Parathyroid adenoma (tissue), 2 donors: Measurements from ENCODE around the gene GLB1L2.

Source experiments
- H2AFZ ChIP-seq: fragments of 300-600 bp; sonication (generic); one replicate; pipeline ENCODE4 v1.7.0; 2017; ENCODE audit warnings: antibody characterized with exemption, mild to moderate bottlenecking
- H3K27ac ChIP-seq: fragments of 300-600 bp; sonication (generic); one replicate; pipeline ENCODE4 v1.7.0; 2017
- H3K27me3 ChIP-seq: fragments of 300-600 bp; sonication (generic); one replicate; pipeline ENCODE4 v1.7.0; 2017; ENCODE audit warnings: low read length; ENCODE audit not compliant: control insufficient read depth, insufficient read depth
- H3K36me3 ChIP-seq: fragments of 300-600 bp; sonication (generic); one replicate; pipeline ENCODE4 v1.7.0; 2017; ENCODE audit warnings: low read length; ENCODE audit not compliant: control insufficient read depth, insufficient read depth
- H3K4me1 ChIP-seq: fragments of 300-600 bp; sonication (generic); one replicate; pipeline ENCODE4 v1.7.0; 2017; ENCODE audit warnings: control low read depth
- H3K4me2 ChIP-seq: fragments of 300-600 bp; sonication (generic); one replicate; pipeline ENCODE4 v1.7.0; 2017; ENCODE audit warnings: low read length
- H3K4me3 ChIP-seq: fragments of 300-600 bp; sonication (generic); one replicate; pipeline ENCODE4 v1.7.0; 2017; ENCODE audit warnings: low read depth, low read length
- H3K79me2 ChIP-seq: fragments of 300-600 bp; sonication (generic); one replicate; pipeline ENCODE4 v1.7.0; 2017; ENCODE audit warnings: control low read depth
- H3K9ac ChIP-seq: fragments of 300-600 bp; sonication (generic); one replicate; pipeline ENCODE4 v1.7.0; 2017; ENCODE audit warnings: mild to moderate bottlenecking
- H3K9me3 ChIP-seq: fragments of 300-600 bp; sonication (generic); one replicate; pipeline ENCODE4 v1.7.0; 2017; ENCODE audit warnings: low read length; ENCODE audit not compliant: control insufficient read depth
- TF ChIP-seq, protein P1 (sequence below): fragments of 300-600 bp; sonication (generic); IDR thresholded peaks from one replicate; pipeline ENCODE4 v1.7.0; 2017; ENCODE audit warnings: antibody characterized with exemption, mild to moderate bottlenecking
- donor health status: primary hyperparathyroidism.

GLB1L2 gene

DNA sequence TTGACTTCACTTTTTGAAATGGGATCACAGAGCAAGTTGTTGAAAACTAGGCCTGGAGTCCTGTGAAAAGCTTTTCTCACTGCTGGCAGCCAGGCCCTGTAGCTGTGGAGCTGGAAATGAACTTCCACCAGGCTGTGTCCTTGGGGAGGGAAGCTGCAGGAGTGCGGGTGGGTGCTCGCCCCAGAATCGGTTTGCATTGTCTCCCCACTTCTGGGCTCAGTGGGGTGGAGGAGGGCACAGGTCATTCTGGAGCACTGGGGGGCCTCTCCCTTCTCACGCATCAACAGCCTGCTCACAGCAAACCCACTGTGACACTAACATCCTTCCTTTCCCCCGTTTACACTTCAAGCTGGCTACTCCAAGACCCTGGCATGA is 15.2 kb downstream of the GLB1L2 start:
- Histone ChIP-seq H3K36me3 (no peaks in the 10 kb centered on the region), H3K9ac (no peak overlapping the region), H3K9me3 (no peaks in the 10 kb centered on the region), H3K27ac (no peak overlapping the region), H3K4me1 (no peaks in the 10 kb centered on the region), H3K79me2 (no peaks in the 10 kb centered on the region), H3K4me3 (no peak overlapping the region), H3K27me3 (no peaks in the 10 kb centered on the region), H3K4me2 (no peak overlapping the region), H2AFZ (no peak overlapping the region)
- TF ChIP-seq, protein P1, sequence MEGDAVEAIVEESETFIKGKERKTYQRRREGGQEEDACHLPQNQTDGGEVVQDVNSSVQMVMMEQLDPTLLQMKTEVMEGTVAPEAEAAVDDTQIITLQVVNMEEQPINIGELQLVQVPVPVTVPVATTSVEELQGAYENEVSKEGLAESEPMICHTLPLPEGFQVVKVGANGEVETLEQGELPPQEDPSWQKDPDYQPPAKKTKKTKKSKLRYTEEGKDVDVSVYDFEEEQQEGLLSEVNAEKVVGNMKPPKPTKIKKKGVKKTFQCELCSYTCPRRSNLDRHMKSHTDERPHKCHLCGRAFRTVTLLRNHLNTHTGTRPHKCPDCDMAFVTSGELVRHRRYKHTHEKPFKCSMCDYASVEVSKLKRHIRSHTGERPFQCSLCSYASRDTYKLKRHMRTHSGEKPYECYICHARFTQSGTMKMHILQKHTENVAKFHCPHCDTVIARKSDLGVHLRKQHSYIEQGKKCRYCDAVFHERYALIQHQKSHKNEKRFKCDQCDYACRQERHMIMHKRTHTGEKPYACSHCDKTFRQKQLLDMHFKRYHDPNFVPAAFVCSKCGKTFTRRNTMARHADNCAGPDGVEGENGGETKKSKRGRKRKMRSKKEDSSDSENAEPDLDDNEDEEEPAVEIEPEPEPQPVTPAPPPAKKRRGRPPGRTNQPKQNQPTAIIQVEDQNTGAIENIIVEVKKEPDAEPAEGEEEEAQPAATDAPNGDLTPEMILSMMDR, result no peak

DNA sequence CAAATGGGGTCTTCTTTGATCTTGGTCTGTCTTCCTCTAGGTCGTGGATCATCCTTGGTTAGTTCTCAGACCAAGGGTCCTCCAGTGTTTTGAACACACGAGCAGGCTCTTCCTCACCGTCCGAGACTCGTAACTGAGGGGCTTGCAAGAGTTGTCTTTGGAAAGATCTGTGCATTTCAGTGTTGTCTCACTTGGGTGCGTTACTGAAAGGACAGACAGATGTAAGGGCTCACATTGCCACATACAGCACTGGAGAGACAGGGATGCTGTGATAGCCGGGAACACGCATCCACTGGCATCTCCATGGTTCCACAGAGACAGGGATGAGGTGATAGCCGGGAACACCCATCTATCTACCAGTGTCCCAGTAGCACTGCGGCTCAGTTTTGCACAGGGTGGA is 15.7 kb downstream of the GLB1L2 start:
- no peak overlapping the region for H3K27ac ChIP-seq
- no peaks in the 10 kb centered on the region for H3K79me2 ChIP-seq
- H3K36me3 ChIP-seq, result no peaks in the 10 kb centered on the region
- H3K9ac ChIP-seq, result no peak overlapping the region
- no peaks in the 10 kb centered on the region for H3K27me3 ChIP-seq
- no peaks in the 10 kb centered on the region for H3K9me3 ChIP-seq
- no peak overlapping the region for H2AFZ ChIP-seq
- H3K4me3 ChIP-seq, result no peak overlapping the region
- no peak overlapping the region for H3K4me2 ChIP-seq
- no peaks in the 10 kb centered on the region for H3K4me1 ChIP-seq
- TF ChIP-seq, protein P1, result no peak

DNA sequence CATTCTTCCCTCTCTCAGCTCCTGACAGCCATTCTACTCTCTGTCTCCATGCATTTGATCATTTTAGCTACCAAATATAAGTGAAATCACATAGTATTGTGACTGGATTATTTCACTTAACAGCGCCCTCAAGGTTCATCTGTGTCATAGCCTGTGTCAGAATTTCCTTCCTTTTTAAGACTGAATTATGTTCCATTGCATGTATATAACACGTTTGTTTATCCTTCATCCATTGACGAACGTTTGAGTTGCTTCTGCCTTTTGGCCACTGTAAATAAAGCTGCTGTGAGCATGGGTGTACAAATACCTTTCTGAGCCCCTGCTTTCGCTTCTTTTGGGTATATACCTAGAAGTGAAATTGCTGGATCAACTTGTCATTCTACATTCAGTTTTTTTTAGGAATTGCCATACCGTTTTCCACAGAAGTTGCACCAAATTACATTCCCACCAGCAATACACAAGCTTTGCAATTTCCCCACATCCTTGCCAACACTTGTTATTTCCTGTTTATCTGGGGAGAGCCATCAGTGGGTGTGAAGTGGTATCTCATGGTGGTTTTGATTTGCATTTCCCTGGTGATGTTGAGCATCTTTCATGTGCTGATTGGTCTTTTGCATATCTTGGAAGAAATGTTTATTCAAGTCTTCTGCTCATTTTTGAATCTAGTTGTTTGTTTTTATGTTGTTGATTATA is 17.5 kb downstream of the GLB1L2 start:
- H3K9me3 ChIP-seq, result no peaks in the 10 kb centered on the region
- no peaks in the 10 kb centered on the region for H3K79me2 ChIP-seq
- H3K27ac ChIP-seq, result no peak overlapping the region
- H2AFZ ChIP-seq, result no peak overlapping the region
- H3K9ac ChIP-seq, result no peak overlapping the region
- TF ChIP-seq, protein P1, result no peak
- no peaks in the 10 kb centered on the region for H3K27me3 ChIP-seq
- no peak overlapping the region for H3K4me2 ChIP-seq
- no peak overlapping the region for H3K4me3 ChIP-seq
- no peaks in the 10 kb centered on the region for H3K4me1 ChIP-seq
- no peaks in the 10 kb centered on the region for H3K36me3 ChIP-seq

DNA sequence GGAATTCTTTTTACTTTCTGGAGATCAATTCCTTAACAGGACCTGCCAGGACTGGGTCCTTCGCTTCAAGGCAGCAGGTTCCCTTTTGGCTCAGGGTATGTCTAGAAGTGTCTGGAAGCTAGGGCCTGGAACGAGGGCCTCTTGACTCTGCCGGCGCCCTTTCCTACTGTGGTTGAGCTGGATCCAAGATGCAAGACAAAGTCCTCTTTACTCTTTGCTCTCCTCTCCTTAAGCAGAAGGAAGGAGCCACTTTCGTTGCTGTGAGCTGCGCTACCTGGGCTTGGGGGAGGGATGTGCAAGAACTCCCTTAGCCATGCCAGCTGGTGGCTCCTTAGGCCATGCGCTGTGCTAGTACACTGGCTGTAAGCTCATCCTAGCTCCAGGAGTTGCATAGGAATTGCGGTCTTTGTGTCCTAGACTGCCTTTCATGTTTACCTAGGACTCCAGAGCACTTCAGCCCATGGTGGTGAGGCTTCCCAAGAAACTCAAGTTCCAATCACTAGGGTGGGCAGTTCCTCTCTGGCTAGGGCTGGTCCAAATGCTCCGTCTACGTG is 18.1 kb downstream of the GLB1L2 start:
- Histone ChIP-seq H3K79me2 (no peaks in the 10 kb centered on the region), H2AFZ (no peak overlapping the region), H3K4me3 (no peak overlapping the region), H3K36me3 (no peaks in the 10 kb centered on the region), H3K9ac (no peak overlapping the region), H3K27me3 (no peaks in the 10 kb centered on the region), H3K27ac (no peak overlapping the region), H3K4me1 (no peaks in the 10 kb centered on the region), H3K4me2 (no peak overlapping the region), H3K9me3 (no peaks in the 10 kb centered on the region)
- TF ChIP-seq, protein P1, result no peak

DNA sequence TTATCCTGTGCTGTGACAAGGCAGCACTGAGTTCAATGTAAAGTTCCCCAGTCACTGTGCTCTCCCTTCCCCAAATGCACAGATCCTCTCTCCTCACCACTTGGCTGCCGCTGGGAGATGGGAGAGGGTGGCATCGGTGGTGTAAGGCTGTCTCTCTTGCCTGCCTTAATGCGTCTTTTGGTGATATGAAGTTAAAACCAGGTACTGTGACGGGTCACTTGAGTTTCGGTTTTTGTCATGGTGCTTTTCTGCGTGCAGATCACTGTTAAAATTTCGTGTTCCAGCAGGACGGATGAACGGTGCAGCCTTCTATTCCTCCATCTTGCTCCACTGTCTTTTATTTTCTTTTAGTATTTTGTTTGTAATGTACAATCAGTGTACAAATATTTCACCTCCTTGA is 18.6 kb downstream of the GLB1L2 start:
- Histone ChIP-seq H3K36me3 (no peaks in the 10 kb centered on the region), H3K4me1 (no peaks in the 10 kb centered on the region), H2AFZ (no peak overlapping the region), H3K79me2 (no peaks in the 10 kb centered on the region), H3K27ac (no peak overlapping the region), H3K9me3 (no peaks in the 10 kb centered on the region), H3K4me2 (no peak overlapping the region), H3K9ac (no peak overlapping the region), H3K27me3 (no peaks in the 10 kb centered on the region), H3K4me3 (no peak overlapping the region)
- TF ChIP-seq, protein P1, result no peak
